GM12892 (cell line): ENCODE measurements around the gene WFDC1.

ENCODE experiments used
- DNase-seq: peaks from one replicate; pipeline ENCODE4 v3.0.0; 2011; ENCODE audit not compliant: insufficient read length
- FAIRE-seq: peaks from 2 replicates; lab custom pipeline; 2011; peaks lifted over from hg19 to GRCh38; lab: Jason Lieb, UNC
- POLR2A ChIP-seq: IDR thresholded peaks from 2 replicates; pipeline ENCODE4 v1.6.1; 2011; ENCODE audit warnings: low read depth, low read length, control low read depth
- POLR2AphosphoS5 ChIP-seq: IDR thresholded peaks from 2 replicates; pipeline ENCODE4 v1.6.1; 2011; ENCODE audit warnings: low read depth, low read length, control low read depth
- TAF1 ChIP-seq: IDR thresholded peaks from 2 replicates; pipeline ENCODE4 v1.6.1; 2011; ENCODE audit warnings: low read depth, mild to moderate bottlenecking, control low read depth, low read length, borderline replicate concordance

WFDC1 gene

GRCh38 chr16:84277244-84277823 is 17.3 kb upstream of the WFDC1 start:
- DNase-seq (peak; percentile 33), FAIRE-seq (peak; percentile 40)
- TF ChIP-seq POLR2A (no peak), POLR2AphosphoS5 (no peak), TAF1 (no peak)

- TF ChIP-seq POLR2A = no peak
- TF ChIP-seq POLR2AphosphoS5 = no peak
- no peak for TF ChIP-seq TAF1
- FAIRE-seq (no peak), DNase-seq (no peak)
Measured at GRCh38 chr16:84278333-84278732, 16.3 kb upstream of the WFDC1 start.

- FAIRE-seq = no peak
- no peak for DNase-seq
- no peak for TF ChIP-seq TAF1
- TF ChIP-seq POLR2AphosphoS5 = no peak
- TF ChIP-seq POLR2A = no peak
Measured at GRCh38 chr16:84278968-84279367, 15.7 kb upstream of the WFDC1 start.

GRCh38 chr16:84279881-84280280 is 14.8 kb upstream of the WFDC1 start:
- no peak for DNase-seq
- no peak for FAIRE-seq
- TF ChIP-seq TAF1 (no peak), POLR2AphosphoS5 (no peak), POLR2A (no peak)

GRCh38 chr16:84281074-84281473 is 13.6 kb upstream of the WFDC1 start:
- FAIRE-seq (no peak), DNase-seq (no peak)
- TF ChIP-seq TAF1 = no peak
- no peak for TF ChIP-seq POLR2AphosphoS5
- TF ChIP-seq POLR2A = no peak

- TF ChIP-seq POLR2AphosphoS5 (no peak), TAF1 (no peak), POLR2A (no peak)
- no peak for FAIRE-seq
- DNase-seq = no peak
Measured at GRCh38 chr16:84282533-84282932, 12.1 kb upstream of the WFDC1 start.

- DNase-seq (no peak), FAIRE-seq (no peak)
Measured at GRCh38 chr16:84283314-84284153, 11.1 kb upstream of the WFDC1 start.

GRCh38 chr16:84284154-84284722 is 10.4 kb upstream of the WFDC1 start:
- DNase-seq = no peak
- TF ChIP-seq POLR2A = no peak
- TF ChIP-seq TAF1 = no peak
- no peak for TF ChIP-seq POLR2AphosphoS5

More at GRCh38 chr16:84283314-84284153, 11.1 kb upstream of the WFDC1 start:
- no peak for TF ChIP-seq POLR2AphosphoS5
- no peak for TF ChIP-seq TAF1
- TF ChIP-seq POLR2A = no peak

GRCh38 chr16:84286578-84287240 is 8.0 kb upstream of the WFDC1 start:
- FAIRE-seq (no peak), DNase-seq (no peak)
- TF ChIP-seq POLR2A (no peak), POLR2AphosphoS5 (no peak), TAF1 (no peak)

More at GRCh38 chr16:84284154-84284722, 10.4 kb upstream of the WFDC1 start:
- FAIRE-seq = no peak

- no peak for TF ChIP-seq POLR2A
- DNase-seq (no peak), FAIRE-seq (no peak)
Measured at GRCh38 chr16:84288902-84289301, 5.8 kb upstream of the WFDC1 start.

- FAIRE-seq (no peak), DNase-seq (no peak)
- TF ChIP-seq TAF1 = no peak
- no peak for TF ChIP-seq POLR2A
- no peak for TF ChIP-seq POLR2AphosphoS5
Measured at GRCh38 chr16:84291226-84291625, 3.5 kb upstream of the WFDC1 start.
